ENCODE data around the gene ACP4. TPM values are rescaled to one million over a fixed set of nuclear protein-coding genes. Genes with fewer than 3 reads are reported as not detected.
"Not testable (repeated sequence)": the region's sequence is repeated elsewhere in the genome, so short reads cannot be mapped to it uniquely, and the experiment has no call there.

The ACP4 gene
- total RNA-seq, 1 experiment from 2014 or later, result not detected

DNA sequence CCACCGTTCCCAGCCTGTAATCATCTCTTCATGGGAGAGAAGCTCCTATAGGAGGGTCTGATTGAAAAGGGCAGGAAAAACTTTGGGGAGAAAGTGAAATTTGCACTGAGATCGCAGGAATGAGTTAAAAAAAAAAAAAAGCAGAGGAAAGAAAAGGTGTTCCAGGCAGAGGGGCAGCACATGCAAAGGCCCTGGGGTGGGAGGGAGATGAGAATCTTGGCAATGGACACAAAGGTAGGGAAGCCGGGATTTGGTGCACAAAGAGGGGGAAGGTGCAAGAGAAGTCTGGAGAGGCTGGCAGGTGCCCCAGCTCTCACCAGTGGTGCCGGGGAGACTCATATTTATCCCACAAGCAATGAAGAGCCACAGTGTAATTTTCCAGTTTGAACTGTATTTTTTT lies 36.3 kb upstream of the ACP4 start:
- H3K4me3 ChIP-seq (ENCODE audit: low read depth, low read length), result no peak overlapping the region
- no TSS peak for BruUV-seq (replicated peaks)
- no peaks in the 10 kb centered on the region for H3K36me3 ChIP-seq (ENCODE audit: control insufficient read depth, insufficient read depth, low read length)
- TF ChIP-seq, protein P1, sequence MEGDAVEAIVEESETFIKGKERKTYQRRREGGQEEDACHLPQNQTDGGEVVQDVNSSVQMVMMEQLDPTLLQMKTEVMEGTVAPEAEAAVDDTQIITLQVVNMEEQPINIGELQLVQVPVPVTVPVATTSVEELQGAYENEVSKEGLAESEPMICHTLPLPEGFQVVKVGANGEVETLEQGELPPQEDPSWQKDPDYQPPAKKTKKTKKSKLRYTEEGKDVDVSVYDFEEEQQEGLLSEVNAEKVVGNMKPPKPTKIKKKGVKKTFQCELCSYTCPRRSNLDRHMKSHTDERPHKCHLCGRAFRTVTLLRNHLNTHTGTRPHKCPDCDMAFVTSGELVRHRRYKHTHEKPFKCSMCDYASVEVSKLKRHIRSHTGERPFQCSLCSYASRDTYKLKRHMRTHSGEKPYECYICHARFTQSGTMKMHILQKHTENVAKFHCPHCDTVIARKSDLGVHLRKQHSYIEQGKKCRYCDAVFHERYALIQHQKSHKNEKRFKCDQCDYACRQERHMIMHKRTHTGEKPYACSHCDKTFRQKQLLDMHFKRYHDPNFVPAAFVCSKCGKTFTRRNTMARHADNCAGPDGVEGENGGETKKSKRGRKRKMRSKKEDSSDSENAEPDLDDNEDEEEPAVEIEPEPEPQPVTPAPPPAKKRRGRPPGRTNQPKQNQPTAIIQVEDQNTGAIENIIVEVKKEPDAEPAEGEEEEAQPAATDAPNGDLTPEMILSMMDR (IDR thresholded peaks at IDR 0.05; ENCODE audit: insufficient read depth in 1 of 2, low read depth in 1 of 2, low read length in 1 of 2, severe bottlenecking in 1 of 2, unreplicated experiment in 1 of 2), result no peak
- intact Hi-C loops (cut with micrococcal nuclease; ENCODE audit: unreplicated experiment), result no loop called here
- no peaks in the 10 kb centered on the region for H3K4me1 ChIP-seq
- H3K27ac Mint-ChIP-seq (ENCODE audit: unreplicated experiment), result no peak overlapping the region
- H3K9me3 Mint-ChIP-seq (ENCODE audit: unreplicated experiment), result no peaks in the 10 kb centered on the region
- DNase-seq, result no peak
- H3K9me3 ChIP-seq, result no peaks in the 10 kb centered on the region
- H3K36me3 Mint-ChIP-seq (ENCODE audit: insufficient read depth, unreplicated experiment), result no peaks in the 10 kb centered on the region
- no peaks in the 10 kb centered on the region for H3K4me1 Mint-ChIP-seq (ENCODE audit: low read depth, unreplicated experiment)
- H3K4me3 Mint-ChIP-seq (ENCODE audit: unreplicated experiment), result no peak overlapping the region
- H3K27me3 Mint-ChIP-seq (ENCODE audit: insufficient read depth, unreplicated experiment), result peaks cover 24% of the 10 kb centered on the region
- CTCF ChIA-PET, result no interaction called here
- POLR2A ChIA-PET, result no interaction called here
- H3K27me3 ChIP-seq (replicated peaks; ENCODE audit: control insufficient read depth, insufficient read depth, low read length), result no peaks in the 10 kb centered on the region

DNA sequence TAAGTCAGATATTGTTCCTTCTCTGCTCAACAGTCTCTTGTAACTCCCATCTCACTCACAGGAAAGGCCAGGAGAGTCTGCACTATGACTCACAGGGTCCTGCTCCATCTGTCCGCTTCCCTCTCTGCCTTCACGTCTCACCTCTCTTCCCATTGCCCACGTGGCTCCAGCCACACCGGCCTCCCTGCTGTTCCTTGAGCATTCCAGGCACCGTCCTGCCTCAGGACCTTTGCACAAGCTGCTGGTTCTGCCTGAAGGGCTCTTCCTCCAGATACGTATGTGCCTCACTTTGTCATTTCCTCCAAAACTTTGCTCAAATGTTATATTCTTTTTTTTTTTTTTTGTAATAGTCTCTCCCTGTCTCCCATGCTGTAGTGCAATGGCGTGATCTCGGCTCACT lies 34.0 kb upstream of the ACP4 start:
- POLR2A ChIA-PET; H3K27me3 ChIP-seq (replicated peaks; ENCODE audit: control insufficient read depth, insufficient read depth, low read length); H3K9me3 ChIP-seq; H3K36me3 Mint-ChIP-seq (ENCODE audit: insufficient read depth, unreplicated experiment); H3K27ac Mint-ChIP-seq (ENCODE audit: unreplicated experiment); H3K4me3 Mint-ChIP-seq (ENCODE audit: unreplicated experiment); H3K4me1 ChIP-seq; BruUV-seq (replicated peaks); H3K4me1 Mint-ChIP-seq (ENCODE audit: low read depth, unreplicated experiment); H3K4me3 ChIP-seq (ENCODE audit: low read depth, low read length); intact Hi-C loops (cut with micrococcal nuclease; ENCODE audit: unreplicated experiment); DNase-seq; CTCF ChIA-PET; H3K36me3 ChIP-seq (ENCODE audit: control insufficient read depth, insufficient read depth, low read length): not testable (repeated sequence)
- H3K9me3 Mint-ChIP-seq (ENCODE audit: unreplicated experiment), result peaks cover 11% of the 10 kb centered on the region
- H3K27me3 Mint-ChIP-seq (ENCODE audit: insufficient read depth, unreplicated experiment), result peaks cover 24% of the 10 kb centered on the region

DNA sequence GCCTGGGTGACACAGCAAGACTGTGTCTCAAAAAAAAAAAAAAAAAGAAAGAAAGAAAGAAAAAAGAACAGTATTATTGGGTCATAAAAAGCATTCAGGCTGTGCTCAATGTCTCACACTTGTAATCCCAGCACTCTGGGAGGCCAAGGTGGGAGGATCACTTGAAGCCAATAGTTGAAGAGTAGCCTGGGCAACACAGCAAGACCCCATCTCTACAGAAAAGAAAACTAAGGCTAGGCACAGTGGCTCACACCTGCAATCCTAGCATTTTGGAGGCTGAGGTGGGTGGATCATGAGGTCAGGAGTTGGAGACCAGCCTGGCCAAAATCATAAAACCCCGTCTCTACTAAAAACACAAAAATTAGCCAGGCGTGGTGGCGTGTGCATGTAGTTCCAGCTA lies 32.6 kb upstream of the ACP4 start:
- H3K36me3 ChIP-seq (ENCODE audit: control insufficient read depth, insufficient read depth, low read length); CTCF ChIA-PET; H3K4me3 ChIP-seq (ENCODE audit: low read depth, low read length); H3K36me3 Mint-ChIP-seq (ENCODE audit: insufficient read depth, unreplicated experiment); H3K27ac Mint-ChIP-seq (ENCODE audit: unreplicated experiment); POLR2A ChIA-PET; DNase-seq; H3K4me3 Mint-ChIP-seq (ENCODE audit: unreplicated experiment); intact Hi-C loops (cut with micrococcal nuclease; ENCODE audit: unreplicated experiment); H3K9me3 ChIP-seq; H3K27me3 ChIP-seq (replicated peaks; ENCODE audit: control insufficient read depth, insufficient read depth, low read length); BruUV-seq (replicated peaks); H3K4me1 ChIP-seq; H3K4me1 Mint-ChIP-seq (ENCODE audit: low read depth, unreplicated experiment): not testable (repeated sequence)
- H3K9me3 Mint-ChIP-seq (ENCODE audit: unreplicated experiment), result peaks cover 11% of the 10 kb centered on the region
- H3K27me3 Mint-ChIP-seq (ENCODE audit: insufficient read depth, unreplicated experiment), result peaks cover 21% of the 10 kb centered on the region

DNA sequence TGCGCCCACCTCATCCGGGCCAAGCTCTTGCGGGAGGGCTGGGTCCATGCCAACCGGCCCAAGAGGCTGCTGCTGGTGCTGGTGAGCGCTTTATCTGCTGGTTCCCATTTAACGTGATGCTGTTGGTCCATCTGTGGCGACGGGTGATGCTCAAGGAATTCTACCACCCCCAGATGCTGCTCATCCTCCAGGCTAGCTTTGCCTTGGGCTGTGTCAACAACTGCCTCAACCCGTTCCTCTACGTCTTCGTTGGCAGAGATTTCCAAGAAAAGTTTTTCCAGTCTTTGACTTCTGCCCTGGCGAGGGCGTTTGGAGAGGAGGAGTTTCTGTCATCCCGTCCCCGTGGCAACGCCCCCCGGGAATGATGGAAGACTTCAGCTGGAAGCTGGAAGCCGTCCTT lies 31.1 kb upstream of the ACP4 start:
- H3K27me3 Mint-ChIP-seq (ENCODE audit: insufficient read depth, unreplicated experiment), result peaks cover 17% of the 10 kb centered on the region
- BruUV-seq (replicated peaks); intact Hi-C loops (cut with micrococcal nuclease; ENCODE audit: unreplicated experiment); H3K4me3 ChIP-seq (ENCODE audit: low read depth, low read length); H3K36me3 ChIP-seq (ENCODE audit: control insufficient read depth, insufficient read depth, low read length); H3K9me3 ChIP-seq; H3K27me3 ChIP-seq (replicated peaks; ENCODE audit: control insufficient read depth, insufficient read depth, low read length); H3K4me1 ChIP-seq; CTCF ChIA-PET; POLR2A ChIA-PET; DNase-seq; H3K4me3 Mint-ChIP-seq (ENCODE audit: unreplicated experiment); H3K27ac Mint-ChIP-seq (ENCODE audit: unreplicated experiment); H3K4me1 Mint-ChIP-seq (ENCODE audit: low read depth, unreplicated experiment); H3K36me3 Mint-ChIP-seq (ENCODE audit: insufficient read depth, unreplicated experiment): not testable (repeated sequence)
- H3K9me3 Mint-ChIP-seq (ENCODE audit: unreplicated experiment), result peaks cover 11% of the 10 kb centered on the region

All from Caco-2 (cell line).